K562 treated with DMSO at 1 percent for 24 hours (cell line): ENCODE results near the gene PCDHGA5. TPM values are rescaled to one million over a fixed set of nuclear protein-coding genes. Genes with fewer than 3 reads are reported as not detected.

ENCODE experiments used
- total RNA-seq: library from RNA; unstranded; fragments of 300-600 nt; gene quantifications from 2 replicates; pipeline ENCODE4 v1.2.3, GENCODE V29; 2022; ENCODE audit warnings: low read depth; ENCODE audit not compliant: insufficient read depth

The PCDHGA5 gene
- 0.22 and 0.44 TPM in 2 replicates for total RNA-seq

GRCh38 chr5:141363952-141364660 lies at the start of gene PCDHGA5:
PCDHGA5 (plus strand) TSS chr5:141364162; CDS start chr5:141364331, 169 bp downstream.

GRCh38 chr5:141320225-141321169 lies 43.5 kb upstream of the PCDHGA5 start, which contains the start of gene TAF7:
TAF7 (minus strand) TSS chr5:141320784; CDS start chr5:141320044, 740 bp downstream.

GRCh38 chr5:141330299-141331080 lies 33.5 kb upstream of the PCDHGA5 start, which contains the start of gene PCDHGA1:
PCDHGA1 (plus strand) TSS chr5:141330514.

GRCh38 chr5:141338538-141339306 lies 25.2 kb upstream of the PCDHGA5 start, which contains the start of gene PCDHGA2:
PCDHGA2 (plus strand) TSS chr5:141338760.

DNA sequence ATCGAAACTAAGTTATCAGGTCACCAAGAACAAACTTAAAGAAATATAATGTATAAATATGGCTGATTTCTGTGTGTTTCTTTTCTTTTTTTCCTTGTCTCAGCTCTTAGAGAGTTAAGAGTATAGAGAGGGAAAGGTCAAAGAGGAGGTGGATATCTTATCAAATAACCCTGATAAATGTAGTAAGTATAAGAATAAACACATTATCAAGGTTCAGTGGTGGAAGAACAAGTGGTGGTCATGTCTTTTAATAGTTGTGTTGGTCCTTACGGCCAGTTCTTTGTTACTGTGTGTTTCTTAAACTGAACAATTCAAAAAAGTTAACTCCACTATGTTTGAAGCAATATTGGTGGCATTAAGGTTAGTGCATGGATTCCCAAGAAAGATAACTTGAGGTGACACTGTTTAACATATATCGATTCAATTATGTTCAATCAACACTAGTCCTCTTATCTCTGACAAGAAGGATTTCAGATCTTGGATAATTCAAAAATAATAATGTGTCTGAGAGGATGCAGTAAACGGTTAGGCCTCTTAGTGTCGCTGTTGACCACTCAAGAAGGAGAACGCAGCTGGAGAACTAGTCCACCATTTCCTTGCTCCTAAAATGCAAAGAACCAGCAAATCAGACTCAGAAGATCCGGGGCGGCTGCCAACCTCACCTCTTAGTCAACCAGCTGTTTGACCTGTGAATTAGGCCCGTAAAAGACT lies 20.6 kb upstream of the PCDHGA5 start, which contains the start of gene PCDHGA3:
Gene PCDHGA3 (plus strand): TSS at position 588 of the 711 bp plus-strand sequence. CDS start 205 bp downstream, outside the sequence.

GRCh38 chr5:141349917-141350619 lies 13.9 kb upstream of the PCDHGA5 start, which contains the start of gene PCDHGB1:
PCDHGB1 (plus strand) TSS chr5:141350099; CDS start chr5:141350261, 162 bp downstream.

DNA sequence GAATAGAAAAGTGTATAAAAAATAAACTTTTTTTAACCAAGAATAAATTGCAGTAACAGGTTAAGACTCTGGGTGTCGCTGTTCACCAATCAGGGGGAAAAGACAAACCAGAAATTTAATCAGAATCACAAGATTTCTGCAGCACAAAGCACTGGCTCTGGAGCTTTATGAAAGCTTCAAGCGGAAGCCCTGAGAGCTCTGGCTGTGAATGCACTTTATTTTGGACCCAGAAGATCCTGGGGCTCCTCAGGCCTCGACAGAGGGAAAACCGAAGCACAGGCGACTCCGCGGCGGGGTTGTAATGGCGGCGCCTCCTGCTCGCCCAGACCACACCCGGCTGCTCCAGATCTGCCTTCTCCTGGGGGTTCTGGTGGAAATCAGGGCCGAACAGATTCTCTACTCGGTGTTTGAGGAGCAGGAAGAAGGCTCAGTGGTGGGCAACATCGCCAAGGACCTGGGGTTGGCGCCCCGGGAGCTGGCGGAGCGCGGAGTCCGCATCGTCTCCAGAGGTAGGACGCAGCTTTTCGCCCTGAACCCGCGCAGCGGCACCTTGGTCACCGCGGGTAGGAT lies 9.0 kb upstream of the PCDHGA5 start, which contains the start of gene PCDHGA4:
Gene PCDHGA4 (plus strand): TSS at position 122 of the 570 bp plus-strand sequence. CDS start 87 bp downstream, at position 209.

GRCh38 chr5:141359790-141360426 lies 4.1 kb upstream of the PCDHGA5 start, which contains the start of gene PCDHGB2:
PCDHGB2 (plus strand) TSS chr5:141359994; CDS start chr5:141360136, 142 bp downstream.

GRCh38 chr5:141369994-141370848 lies 6.3 kb downstream of the PCDHGA5 start, which contains the start of gene PCDHGB3:
PCDHGB3 (plus strand) TSS chr5:141370242; CDS start chr5:141370395, 153 bp downstream.

GRCh38 chr5:141373673-141374317 lies 9.8 kb downstream of the PCDHGA5 start, which contains the start of gene PCDHGA6:
PCDHGA6 (plus strand) TSS chr5:141373891; CDS start chr5:141374084, 193 bp downstream.

DNA sequence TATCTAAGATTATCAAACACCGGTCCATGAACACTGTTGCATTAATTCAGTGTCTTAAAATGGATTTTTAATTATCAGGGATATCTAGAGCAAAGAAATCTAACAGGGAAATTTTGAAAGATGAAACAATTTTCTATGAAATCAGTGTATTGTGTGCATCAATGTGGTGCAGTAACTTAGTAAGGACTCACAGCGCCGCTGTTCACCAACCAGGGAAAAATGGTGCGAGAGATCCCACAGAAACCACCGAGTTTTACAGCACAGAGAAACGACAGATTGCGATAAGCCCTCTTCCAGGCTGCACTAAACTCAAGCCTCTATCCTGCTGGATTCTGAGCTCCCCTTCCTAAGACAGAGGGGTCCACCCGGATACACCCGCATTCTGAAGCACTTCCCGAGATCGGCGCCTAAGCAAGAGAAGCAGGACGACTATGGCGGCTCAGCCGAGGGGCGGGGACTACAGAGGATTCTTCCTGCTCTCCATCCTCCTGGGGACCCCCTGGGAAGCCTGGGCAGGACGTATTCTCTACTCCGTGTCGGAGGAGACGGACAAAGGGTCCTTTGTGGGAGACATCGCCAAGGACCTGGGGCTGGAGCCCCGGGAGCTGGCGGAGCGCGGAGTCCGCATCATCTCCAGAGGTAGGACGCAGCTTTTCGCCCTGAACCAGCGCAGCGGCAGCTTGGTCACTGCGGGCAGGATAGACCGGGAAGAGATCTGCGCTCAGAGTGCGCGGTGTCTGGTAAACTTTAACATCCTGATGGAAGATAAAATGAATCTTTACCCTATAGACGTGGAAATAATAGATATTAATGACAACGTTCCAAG lies 18.7 kb downstream of the PCDHGA5 start, which contains the start of gene PCDHGA7:
Gene PCDHGA7 (plus strand): TSS at position 274 of the 826 bp plus-strand sequence. CDS start 158 bp downstream, at position 432.

GRCh38 chr5:141387557-141388311 lies 23.8 kb downstream of the PCDHGA5 start, which contains the start of gene PCDHGB4:
PCDHGB4 (plus strand) TSS chr5:141387698; CDS start chr5:141387885, 187 bp downstream.

GRCh38 chr5:141392429-141393198 lies 28.7 kb downstream of the PCDHGA5 start, which contains the start of gene PCDHGA8:
PCDHGA8 (plus strand) TSS chr5:141392633; CDS start chr5:141392814, 181 bp downstream.

